HepG2 (cell line): ENCODE data around the gene FOXR1. TPM values are rescaled to one million over a fixed set of nuclear protein-coding genes. Genes with fewer than 3 reads are reported as not detected.
A peak's percentile ranks its signal among the peaks of the same experiment; 100 is the strongest.

Source experiments
- HNF4A ChIP-seq: sonication (generic); formaldehyde crosslinking; IDR thresholded peaks from 2 replicates; pipeline ENCODE4 v1.4.0; 2020; ENCODE audit warnings: missing genetic modification reagents
- NFIC ChIP-seq: IDR thresholded peaks from 2 replicates; pipeline ENCODE4 v1.6.1; 2012; ENCODE audit warnings: mild to moderate bottlenecking, low read length, inconsistent platforms
- ZNF557 ChIP-seq: sonication (generic); formaldehyde crosslinking; IDR thresholded peaks from 2 replicates; pipeline ENCODE4 v1.4.0; 2020; ENCODE audit warnings: missing genetic modification reagents
- polyA plus RNA-seq, 8 experiments: library from polyadenylated mRNA; depleted of rRNA in 3 of 8; stranded (reverse) in 7 of 8; unstranded in 1 of 8; fragments of >200 nt; fragmentation: Illumina TruSeq in 4 of 8; extraction: Trizol in 4 of 8; gene quantifications; 2 replicates each; pipeline versions ENCODE4 v1.2.1 to v1.2.3, GENCODE V29; 2011 to 2016; ENCODE audit warnings: low read depth in 4 of 8, missing spikeins in 1 of 8, mixed read lengths in 1 of 8; ENCODE audit not compliant: insufficient read depth in 1 of 8
- total RNA-seq, 5 experiments: library from RNA; depleted of rRNA; stranded (reverse); fragments of >200 nt; fragmentation: Illumina TruSeq; extraction: Trizol; gene quantifications; 2 replicates each; pipeline ENCODE4 v1.2.3, GENCODE V29; 2016; ENCODE audit warnings: low read depth in 1 of 5
- TF ChIP-seq, protein P1 (sequence below): sonication (generic); formaldehyde crosslinking; IDR thresholded peaks from 2 replicates; pipeline ENCODE4 v1.5.0; 2020; ENCODE audit warnings: mild to moderate bottlenecking, missing genetic modification reagents, borderline replicate concordance
- TF ChIP-seq, protein P2 (sequence below): sonication (generic); formaldehyde crosslinking; IDR thresholded peaks from 2 replicates; pipeline ENCODE4 v1.4.0; 2020; ENCODE audit warnings: mild to moderate bottlenecking, missing genetic modification reagents
- TF ChIP-seq, protein P3 (sequence below): sonication (generic); formaldehyde crosslinking; IDR thresholded peaks from 2 replicates; pipeline ENCODE4 v1.4.0; 2020; ENCODE audit warnings: missing genetic modification reagents, borderline replicate concordance
- TF ChIP-seq, protein P4 (sequence below): sonication (generic); formaldehyde crosslinking; IDR thresholded peaks from 2 replicates; pipeline ENCODE4 v1.4.0; 2020; ENCODE audit warnings: mild to moderate bottlenecking, missing genetic modification reagents
- TF ChIP-seq, protein P5 (sequence below): sonication (generic); formaldehyde crosslinking; IDR thresholded peaks from 2 replicates; pipeline ENCODE4 v1.4.0; 2020; ENCODE audit warnings: low read depth, mild to moderate bottlenecking, missing genetic modification reagents

The FOXR1 gene
- total and polyA plus RNA-seq, 2 of the 13 experiments (the other 11 are each of a cell fraction or from before 2014, with no cell fraction given): not detected

DNA sequence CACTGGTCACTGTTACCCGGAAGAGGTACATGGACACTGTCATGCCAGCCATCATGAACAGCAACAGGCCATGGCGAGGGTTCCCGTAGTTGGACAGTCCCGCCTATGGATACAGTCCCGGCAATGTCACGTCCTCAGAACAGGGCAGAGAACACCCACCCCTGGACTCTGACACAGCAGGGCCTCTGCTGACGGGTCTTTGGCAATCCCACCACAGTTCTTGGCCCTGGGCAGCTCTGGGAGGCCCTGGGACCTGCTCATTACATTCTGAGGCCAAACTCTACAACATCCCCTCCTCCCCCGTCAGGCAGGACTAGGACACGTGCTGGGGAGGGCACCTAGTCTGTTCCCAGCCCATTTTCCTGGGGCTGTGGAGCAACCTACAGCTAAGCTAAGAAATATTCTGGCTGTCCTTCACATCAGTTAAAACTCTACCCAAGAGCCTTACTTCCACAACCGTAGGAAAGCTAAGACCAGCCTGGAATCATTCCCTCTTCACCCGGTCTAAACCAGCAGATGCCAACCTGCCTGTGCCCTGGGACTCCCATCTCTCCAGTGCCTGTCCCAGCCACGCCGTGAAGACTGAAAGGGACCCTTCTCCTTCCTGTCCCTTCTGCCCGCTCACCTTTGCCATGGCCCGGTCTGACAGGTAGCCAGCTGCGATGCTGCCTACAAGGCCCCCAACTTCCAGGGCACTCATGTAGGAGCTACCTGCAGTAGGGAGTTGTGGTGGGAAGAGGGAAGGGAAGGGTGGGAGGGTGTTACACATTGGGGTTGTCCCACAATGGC is 54.6 kb downstream of the FOXR1 start (continued):
- TF ChIP-seq, protein P1, sequence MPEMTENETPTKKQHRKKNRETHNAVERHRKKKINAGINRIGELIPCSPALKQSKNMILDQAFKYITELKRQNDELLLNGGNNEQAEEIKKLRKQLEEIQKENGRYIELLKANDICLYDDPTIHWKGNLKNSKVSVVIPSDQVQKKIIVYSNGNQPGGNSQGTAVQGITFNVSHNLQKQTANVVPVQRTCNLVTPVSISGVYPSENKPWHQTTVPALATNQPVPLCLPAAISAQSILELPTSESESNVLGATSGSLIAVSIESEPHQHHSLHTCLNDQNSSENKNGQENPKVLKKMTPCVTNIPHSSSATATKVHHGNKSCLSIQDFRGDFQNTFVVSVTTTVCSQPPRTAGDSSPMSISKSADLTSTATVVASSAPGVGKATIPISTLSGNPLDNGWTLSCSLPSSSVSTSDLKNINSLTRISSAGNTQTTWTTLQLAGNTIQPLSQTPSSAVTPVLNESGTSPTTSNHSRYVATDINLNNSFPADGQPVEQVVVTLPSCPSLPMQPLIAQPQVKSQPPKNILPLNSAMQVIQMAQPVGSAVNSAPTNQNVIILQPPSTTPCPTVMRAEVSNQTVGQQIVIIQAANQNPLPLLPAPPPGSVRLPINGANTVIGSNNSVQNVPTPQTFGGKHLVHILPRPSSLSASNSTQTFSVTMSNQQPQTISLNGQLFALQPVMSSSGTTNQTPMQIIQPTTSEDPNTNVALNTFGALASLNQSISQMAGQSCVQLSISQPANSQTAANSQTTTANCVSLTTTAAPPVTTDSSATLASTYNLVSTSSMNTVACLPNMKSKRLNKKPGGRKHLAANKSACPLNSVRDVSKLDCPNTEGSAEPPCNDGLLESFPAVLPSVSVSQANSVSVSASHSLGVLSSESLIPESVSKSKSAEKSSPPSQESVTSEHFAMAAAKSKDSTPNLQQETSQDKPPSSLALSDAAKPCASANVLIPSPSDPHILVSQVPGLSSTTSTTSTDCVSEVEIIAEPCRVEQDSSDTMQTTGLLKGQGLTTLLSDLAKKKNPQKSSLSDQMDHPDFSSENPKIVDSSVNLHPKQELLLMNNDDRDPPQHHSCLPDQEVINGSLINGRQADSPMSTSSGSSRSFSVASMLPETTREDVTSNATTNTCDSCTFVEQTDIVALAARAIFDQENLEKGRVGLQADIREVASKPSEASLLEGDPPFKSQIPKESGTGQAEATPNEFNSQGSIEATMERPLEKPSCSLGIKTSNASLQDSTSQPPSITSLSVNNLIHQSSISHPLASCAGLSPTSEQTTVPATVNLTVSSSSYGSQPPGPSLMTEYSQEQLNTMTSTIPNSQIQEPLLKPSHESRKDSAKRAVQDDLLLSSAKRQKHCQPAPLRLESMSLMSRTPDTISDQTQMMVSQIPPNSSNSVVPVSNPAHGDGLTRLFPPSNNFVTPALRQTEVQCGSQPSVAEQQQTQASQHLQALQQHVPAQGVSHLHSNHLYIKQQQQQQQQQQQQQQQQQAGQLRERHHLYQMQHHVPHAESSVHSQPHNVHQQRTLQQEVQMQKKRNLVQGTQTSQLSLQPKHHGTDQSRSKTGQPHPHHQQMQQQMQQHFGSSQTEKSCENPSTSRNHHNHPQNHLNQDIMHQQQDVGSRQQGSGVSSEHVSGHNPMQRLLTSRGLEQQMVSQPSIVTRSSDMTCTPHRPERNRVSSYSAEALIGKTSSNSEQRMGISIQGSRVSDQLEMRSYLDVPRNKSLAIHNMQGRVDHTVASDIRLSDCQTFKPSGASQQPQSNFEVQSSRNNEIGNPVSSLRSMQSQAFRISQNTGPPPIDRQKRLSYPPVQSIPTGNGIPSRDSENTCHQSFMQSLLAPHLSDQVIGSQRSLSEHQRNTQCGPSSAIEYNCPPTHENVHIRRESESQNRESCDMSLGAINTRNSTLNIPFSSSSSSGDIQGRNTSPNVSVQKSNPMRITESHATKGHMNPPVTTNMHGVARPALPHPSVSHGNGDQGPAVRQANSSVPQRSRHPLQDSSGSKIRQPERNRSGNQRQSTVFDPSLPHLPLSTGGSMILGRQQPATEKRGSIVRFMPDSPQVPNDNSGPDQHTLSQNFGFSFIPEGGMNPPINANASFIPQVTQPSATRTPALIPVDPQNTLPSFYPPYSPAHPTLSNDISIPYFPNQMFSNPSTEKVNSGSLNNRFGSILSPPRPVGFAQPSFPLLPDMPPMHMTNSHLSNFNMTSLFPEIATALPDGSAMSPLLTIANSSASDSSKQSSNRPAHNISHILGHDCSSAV: 0 out of 2 replicates have a peak, but pooled peaks have one; percentile 34
- TF ChIP-seq ZNF557 (CRISPR knock-in tag) (no peak), NFIC (no peak), HNF4A (CRISPR knock-in tag) (peak; percentile 69)
- TF ChIP-seq, protein P2, sequence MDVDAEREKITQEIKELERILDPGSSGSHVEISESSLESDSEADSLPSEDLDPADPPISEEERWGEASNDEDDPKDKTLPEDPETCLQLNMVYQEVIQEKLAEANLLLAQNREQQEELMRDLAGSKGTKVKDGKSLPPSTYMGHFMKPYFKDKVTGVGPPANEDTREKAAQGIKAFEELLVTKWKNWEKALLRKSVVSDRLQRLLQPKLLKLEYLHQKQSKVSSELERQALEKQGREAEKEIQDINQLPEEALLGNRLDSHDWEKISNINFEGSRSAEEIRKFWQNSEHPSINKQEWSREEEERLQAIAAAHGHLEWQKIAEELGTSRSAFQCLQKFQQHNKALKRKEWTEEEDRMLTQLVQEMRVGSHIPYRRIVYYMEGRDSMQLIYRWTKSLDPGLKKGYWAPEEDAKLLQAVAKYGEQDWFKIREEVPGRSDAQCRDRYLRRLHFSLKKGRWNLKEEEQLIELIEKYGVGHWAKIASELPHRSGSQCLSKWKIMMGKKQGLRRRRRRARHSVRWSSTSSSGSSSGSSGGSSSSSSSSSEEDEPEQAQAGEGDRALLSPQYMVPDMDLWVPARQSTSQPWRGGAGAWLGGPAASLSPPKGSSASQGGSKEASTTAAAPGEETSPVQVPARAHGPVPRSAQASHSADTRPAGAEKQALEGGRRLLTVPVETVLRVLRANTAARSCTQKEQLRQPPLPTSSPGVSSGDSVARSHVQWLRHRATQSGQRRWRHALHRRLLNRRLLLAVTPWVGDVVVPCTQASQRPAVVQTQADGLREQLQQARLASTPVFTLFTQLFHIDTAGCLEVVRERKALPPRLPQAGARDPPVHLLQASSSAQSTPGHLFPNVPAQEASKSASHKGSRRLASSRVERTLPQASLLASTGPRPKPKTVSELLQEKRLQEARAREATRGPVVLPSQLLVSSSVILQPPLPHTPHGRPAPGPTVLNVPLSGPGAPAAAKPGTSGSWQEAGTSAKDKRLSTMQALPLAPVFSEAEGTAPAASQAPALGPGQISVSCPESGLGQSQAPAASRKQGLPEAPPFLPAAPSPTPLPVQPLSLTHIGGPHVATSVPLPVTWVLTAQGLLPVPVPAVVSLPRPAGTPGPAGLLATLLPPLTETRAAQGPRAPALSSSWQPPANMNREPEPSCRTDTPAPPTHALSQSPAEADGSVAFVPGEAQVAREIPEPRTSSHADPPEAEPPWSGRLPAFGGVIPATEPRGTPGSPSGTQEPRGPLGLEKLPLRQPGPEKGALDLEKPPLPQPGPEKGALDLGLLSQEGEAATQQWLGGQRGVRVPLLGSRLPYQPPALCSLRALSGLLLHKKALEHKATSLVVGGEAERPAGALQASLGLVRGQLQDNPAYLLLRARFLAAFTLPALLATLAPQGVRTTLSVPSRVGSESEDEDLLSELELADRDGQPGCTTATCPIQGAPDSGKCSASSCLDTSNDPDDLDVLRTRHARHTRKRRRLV (CRISPR knock-in tag): no peak
- TF ChIP-seq, protein P3, sequence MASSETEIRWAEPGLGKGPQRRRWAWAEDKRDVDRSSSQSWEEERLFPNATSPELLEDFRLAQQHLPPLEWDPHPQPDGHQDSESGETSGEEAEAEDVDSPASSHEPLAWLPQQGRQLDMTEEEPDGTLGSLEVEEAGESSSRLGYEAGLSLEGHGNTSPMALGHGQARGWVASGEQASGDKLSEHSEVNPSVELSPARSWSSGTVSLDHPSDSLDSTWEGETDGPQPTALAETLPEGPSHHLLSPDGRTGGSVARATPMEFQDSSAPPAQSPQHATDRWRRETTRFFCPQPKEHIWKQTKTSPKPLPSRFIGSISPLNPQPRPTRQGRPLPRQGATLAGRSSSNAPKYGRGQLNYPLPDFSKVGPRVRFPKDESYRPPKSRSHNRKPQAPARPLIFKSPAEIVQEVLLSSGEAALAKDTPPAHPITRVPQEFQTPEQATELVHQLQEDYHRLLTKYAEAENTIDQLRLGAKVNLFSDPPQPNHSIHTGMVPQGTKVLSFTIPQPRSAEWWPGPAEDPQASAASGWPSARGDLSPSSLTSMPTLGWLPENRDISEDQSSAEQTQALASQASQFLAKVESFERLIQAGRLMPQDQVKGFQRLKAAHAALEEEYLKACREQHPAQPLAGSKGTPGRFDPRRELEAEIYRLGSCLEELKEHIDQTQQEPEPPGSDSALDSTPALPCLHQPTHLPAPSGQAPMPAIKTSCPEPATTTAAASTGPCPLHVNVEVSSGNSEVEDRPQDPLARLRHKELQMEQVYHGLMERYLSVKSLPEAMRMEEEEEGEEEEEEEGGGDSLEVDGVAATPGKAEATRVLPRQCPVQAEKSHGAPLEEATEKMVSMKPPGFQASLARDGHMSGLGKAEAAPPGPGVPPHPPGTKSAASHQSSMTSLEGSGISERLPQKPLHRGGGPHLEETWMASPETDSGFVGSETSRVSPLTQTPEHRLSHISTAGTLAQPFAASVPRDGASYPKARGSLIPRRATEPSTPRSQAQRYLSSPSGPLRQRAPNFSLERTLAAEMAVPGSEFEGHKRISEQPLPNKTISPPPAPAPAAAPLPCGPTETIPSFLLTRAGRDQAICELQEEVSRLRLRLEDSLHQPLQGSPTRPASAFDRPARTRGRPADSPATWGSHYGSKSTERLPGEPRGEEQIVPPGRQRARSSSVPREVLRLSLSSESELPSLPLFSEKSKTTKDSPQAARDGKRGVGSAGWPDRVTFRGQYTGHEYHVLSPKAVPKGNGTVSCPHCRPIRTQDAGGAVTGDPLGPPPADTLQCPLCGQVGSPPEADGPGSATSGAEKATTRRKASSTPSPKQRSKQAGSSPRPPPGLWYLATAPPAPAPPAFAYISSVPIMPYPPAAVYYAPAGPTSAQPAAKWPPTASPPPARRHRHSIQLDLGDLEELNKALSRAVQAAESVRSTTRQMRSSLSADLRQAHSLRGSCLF (CRISPR knock-in tag): no peak
- TF ChIP-seq, protein P4, sequence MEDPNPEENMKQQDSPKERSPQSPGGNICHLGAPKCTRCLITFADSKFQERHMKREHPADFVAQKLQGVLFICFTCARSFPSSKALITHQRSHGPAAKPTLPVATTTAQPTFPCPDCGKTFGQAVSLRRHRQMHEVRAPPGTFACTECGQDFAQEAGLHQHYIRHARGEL (CRISPR knock-in tag): no peak
- TF ChIP-seq, protein P5, sequence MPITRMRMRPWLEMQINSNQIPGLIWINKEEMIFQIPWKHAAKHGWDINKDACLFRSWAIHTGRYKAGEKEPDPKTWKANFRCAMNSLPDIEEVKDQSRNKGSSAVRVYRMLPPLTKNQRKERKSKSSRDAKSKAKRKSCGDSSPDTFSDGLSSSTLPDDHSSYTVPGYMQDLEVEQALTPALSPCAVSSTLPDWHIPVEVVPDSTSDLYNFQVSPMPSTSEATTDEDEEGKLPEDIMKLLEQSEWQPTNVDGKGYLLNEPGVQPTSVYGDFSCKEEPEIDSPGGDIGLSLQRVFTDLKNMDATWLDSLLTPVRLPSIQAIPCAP (CRISPR knock-in tag): no peak
